ENCODE results near the gene FAM53B. TPM values are rescaled to one million over a fixed set of nuclear protein-coding genes. Genes with fewer than 3 reads are reported as not detected.
A peak's percentile ranks its signal among the peaks of the same experiment; 100 is the strongest.

FAM53B gene
- total and polyA plus RNA-seq, 8 donors: 5.7 to 46.9 (median 11.4) TPM

- H3K4me1 ChIP-seq: peaks cover 20 to 54% (median 37%) of the 10 kb centered on the region in 4 donors
- intact Hi-C loops (cut with DNase I; ENCODE audit: low total_unique reads): no loop called here
- H3K36me3 ChIP-seq: peaks cover 6 to 43% (median 31%) of the 10 kb centered on the region in 4 donors
- TF ChIP-seq CTCF (IDR thresholded peaks at IDR 0.05) (no peak), EP300 (IDR thresholded peaks at IDR 0.05) (no peak), POLR2A (IDR thresholded peaks at IDR 0.05) (no peak), POLR2AphosphoS5 (IDR thresholded peaks at IDR 0.05) (no peak)
- no peaks in the 10 kb centered on the region for H3K9me3 ChIP-seq
- no peak overlapping the region for H3K27ac ChIP-seq
- H3K27me3 ChIP-seq: no peaks in the 10 kb centered on the region
- 65 to 100% (median 85%) methylated on average over 1 to 2 of the region's 2 CpGs for WGBS, 5 donors
- no peak overlapping the region for H3K4me3 ChIP-seq
- DNase-seq: no peak
Measured at GRCh38 chr10:124665091-124665490, 79.1 kb downstream of the FAM53B start.

- WGBS, 5 donors: 92 to 97% (median 93%) methylated on average over 11 of the region's 11 CpGs
- Histone ChIP-seq H3K27me3 (no peaks in the 10 kb centered on the region), H3K9me3 (no peaks in the 10 kb centered on the region), H3K4me1 (peaks cover 18 to 56% (median 42%) of the 10 kb centered on the region in 4 donors), H3K27ac (no peak overlapping the region), H3K4me3 (no peak overlapping the region), H3K36me3 (peaks cover 6 to 38% (median 28%) of the 10 kb centered on the region in 4 donors)
- no peak for DNase-seq
- intact Hi-C loops (cut with DNase I; ENCODE audit: low total_unique reads): no loop called here
- TF ChIP-seq CTCF (IDR thresholded peaks at IDR 0.05) (no peak), POLR2A (IDR thresholded peaks at IDR 0.05) (no peak), EP300 (IDR thresholded peaks at IDR 0.05) (no peak), POLR2AphosphoS5 (IDR thresholded peaks at IDR 0.05) (no peak)
Measured at GRCh38 chr10:124663766-124664360, 80.3 kb downstream of the FAM53B start.

- no peaks in the 10 kb centered on the region for H3K27me3 ChIP-seq
- DNase-seq: no peak
- WGBS, 5 donors: 84 to 96% (median 91%) methylated on average over 6 to 8 of the region's 8 CpGs
- H3K4me3 ChIP-seq: no peak overlapping the region
- peaks cover 6 to 38% (median 28%) of the 10 kb centered on the region in 4 donors for H3K36me3 ChIP-seq
- TF ChIP-seq POLR2A (IDR thresholded peaks at IDR 0.05) (no peak), CTCF (IDR thresholded peaks at IDR 0.05) (no peak), EP300 (IDR thresholded peaks at IDR 0.05) (no peak), POLR2AphosphoS5 (IDR thresholded peaks at IDR 0.05) (no peak)
- intact Hi-C loops (cut with DNase I; ENCODE audit: low total_unique reads): no loop called here
- H3K9me3 ChIP-seq: no peaks in the 10 kb centered on the region
- no peak overlapping the region for H3K27ac ChIP-seq
- H3K4me1 ChIP-seq: peaks cover 18 to 56% (median 42%) of the 10 kb centered on the region in 4 donors
Measured at GRCh38 chr10:124663228-124663627, 81.0 kb downstream of the FAM53B start.

GRCh38 chr10:124661660-124662180, 82.5 kb downstream of the FAM53B start:
- H3K4me1 ChIP-seq: peaks cover 24 to 53% (median 41%) of the 10 kb centered on the region in 4 donors
- no peaks in the 10 kb centered on the region for H3K27me3 ChIP-seq
- peaks cover 6 to 37% (median 27%) of the 10 kb centered on the region in 4 donors for H3K36me3 ChIP-seq
- DNase-seq: no peak
- TF ChIP-seq EP300 (IDR thresholded peaks at IDR 0.05): no peak
- TF ChIP-seq POLR2AphosphoS5 (IDR thresholded peaks at IDR 0.05): no peak
- TF ChIP-seq POLR2A (IDR thresholded peaks at IDR 0.05): no peak
- no peak for TF ChIP-seq CTCF (IDR thresholded peaks at IDR 0.05)
- 90 to 96% (median 95%) methylated on average over 5 to 9 of the region's 9 CpGs for whole genome bisulfite sequencing, 5 donors
- no peaks in the 10 kb centered on the region for H3K9me3 ChIP-seq
- no peak overlapping the region for H3K4me3 ChIP-seq
- peak overlapping the region in 1 of 5 donors; percentile 47 for H3K27ac ChIP-seq
- intact Hi-C loops (cut with DNase I; ENCODE audit: low total_unique reads): no loop called here
